Subcutaneous adipose tissue (tissue), 4 donors: ENCODE measurements around the gene CDH16. TPM values are rescaled to one million over a fixed set of nuclear protein-coding genes. Genes with fewer than 3 reads are reported as not detected.

Experiments used
- CTCF ChIP-seq: fragments of 450-650 bp; IDR thresholded peaks from one replicate; pipeline ENCODE4 v1.5.1; 2016; ENCODE audit warnings: low read depth, mild to moderate bottlenecking, control low read depth, antibody characterized with exemption, moderate library complexity
- total RNA-seq, 4 donors: library from RNA; depleted of rRNA; stranded (reverse); fragments of >200 nt; gene quantifications; one replicate each; pipeline ENCODE4 v1.1.0, GENCODE V29; 2016

CDH16 gene
- total RNA-seq, 4 donors from 2014 or later = not detected

- TF ChIP-seq CTCF = no peak
Observed at GRCh38 chr16:66891797-66892196, 26.9 kb downstream of the CDH16 start.

- no peak for TF ChIP-seq CTCF
Observed at GRCh38 chr16:66891360-66891759, 27.3 kb downstream of the CDH16 start.

GRCh38 chr16:66890799-66891198 is 27.9 kb downstream of the CDH16 start:
- no peak for TF ChIP-seq CTCF

GRCh38 chr16:66889622-66890021 is 29.1 kb downstream of the CDH16 start:
- no peak for TF ChIP-seq CTCF

- TF ChIP-seq CTCF = no peak
Observed at GRCh38 chr16:66888647-66889615, 29.8 kb downstream of the CDH16 start.

- TF ChIP-seq CTCF = no peak
Observed at GRCh38 chr16:66886914-66887313, 31.8 kb downstream of the CDH16 start.

GRCh38 chr16:66886321-66886720 is 32.4 kb downstream of the CDH16 start:
- no peak for TF ChIP-seq CTCF
